Astrocyte (in vitro differentiated cells and primary cell): Measurements from ENCODE around the gene ADAMTS6.

Source experiments
- EZH2 ChIP-seq: IDR thresholded peaks from 2 replicates; pipeline ENCODE4 v1.6.1; 2012; ENCODE audit warnings: mild to moderate bottlenecking, low read length, inconsistent platforms; ENCODE audit not compliant: insufficient read depth
- TF ChIP-seq, protein P1 (sequence below): IDR thresholded peaks from 2 replicates; pipeline ENCODE4 v1.5.1; 2011; ENCODE audit warnings: low read depth, mild to moderate bottlenecking, inconsistent platforms, low read length, moderate library complexity; ENCODE audit not compliant: insufficient read depth

DNA sequence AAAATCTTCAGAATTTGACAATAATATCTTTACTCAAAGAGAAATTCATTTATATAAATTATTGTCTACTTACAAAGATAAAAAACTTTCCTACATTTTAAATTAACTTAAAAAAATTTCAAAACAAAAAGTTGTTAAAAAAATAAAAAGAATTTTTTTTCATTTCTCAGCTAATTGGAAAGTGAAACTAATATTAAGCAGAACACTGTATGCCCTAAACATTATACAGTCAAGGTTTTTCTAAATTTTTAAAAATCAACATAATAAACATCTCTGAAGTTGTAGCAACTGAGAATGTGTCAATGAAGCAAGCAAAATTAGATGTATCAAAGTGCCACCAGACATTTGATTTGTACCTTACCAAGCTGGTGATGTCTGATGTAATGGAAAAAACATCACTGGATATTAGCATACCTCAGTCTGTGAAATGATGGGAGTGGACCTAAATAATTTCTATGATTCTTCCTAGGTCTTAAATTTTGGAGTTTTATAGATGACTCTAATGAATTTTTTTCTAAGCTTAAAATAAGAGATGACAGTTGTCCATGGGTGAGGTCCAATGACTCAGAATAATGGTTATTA, 290.1 kb downstream of the ADAMTS6 start:
- TF ChIP-seq, protein P1, sequence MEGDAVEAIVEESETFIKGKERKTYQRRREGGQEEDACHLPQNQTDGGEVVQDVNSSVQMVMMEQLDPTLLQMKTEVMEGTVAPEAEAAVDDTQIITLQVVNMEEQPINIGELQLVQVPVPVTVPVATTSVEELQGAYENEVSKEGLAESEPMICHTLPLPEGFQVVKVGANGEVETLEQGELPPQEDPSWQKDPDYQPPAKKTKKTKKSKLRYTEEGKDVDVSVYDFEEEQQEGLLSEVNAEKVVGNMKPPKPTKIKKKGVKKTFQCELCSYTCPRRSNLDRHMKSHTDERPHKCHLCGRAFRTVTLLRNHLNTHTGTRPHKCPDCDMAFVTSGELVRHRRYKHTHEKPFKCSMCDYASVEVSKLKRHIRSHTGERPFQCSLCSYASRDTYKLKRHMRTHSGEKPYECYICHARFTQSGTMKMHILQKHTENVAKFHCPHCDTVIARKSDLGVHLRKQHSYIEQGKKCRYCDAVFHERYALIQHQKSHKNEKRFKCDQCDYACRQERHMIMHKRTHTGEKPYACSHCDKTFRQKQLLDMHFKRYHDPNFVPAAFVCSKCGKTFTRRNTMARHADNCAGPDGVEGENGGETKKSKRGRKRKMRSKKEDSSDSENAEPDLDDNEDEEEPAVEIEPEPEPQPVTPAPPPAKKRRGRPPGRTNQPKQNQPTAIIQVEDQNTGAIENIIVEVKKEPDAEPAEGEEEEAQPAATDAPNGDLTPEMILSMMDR, result no peak
- no peak for TF ChIP-seq EZH2
